Measurements from ENCODE around the gene FAM50A.
"Not testable (repeated sequence)": the region's sequence is repeated elsewhere in the genome, so short reads cannot be mapped to it uniquely, and the experiment has no call there.

The FAM50A gene

DNA sequence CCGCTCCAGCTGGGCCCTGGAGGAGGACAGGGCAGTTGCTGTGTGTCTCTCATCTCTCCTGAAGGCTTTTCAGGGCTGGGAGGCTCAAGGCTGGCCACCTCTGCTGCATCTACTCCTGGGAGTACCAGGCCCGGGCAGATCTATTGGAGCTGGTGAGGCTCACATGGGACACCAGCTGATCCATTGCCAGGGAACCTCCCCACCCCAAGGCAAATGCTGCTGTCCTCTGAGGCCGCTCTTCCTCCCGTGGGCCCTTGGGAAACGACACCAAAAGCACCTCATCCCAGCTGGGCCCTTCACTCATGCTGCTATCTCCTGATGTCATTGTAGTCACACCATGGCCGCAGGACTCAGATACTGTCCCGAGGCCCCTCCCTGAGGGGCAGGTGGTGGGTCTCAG lies 38.8 kb downstream of the FAM50A start:
- no peak for DNase-seq (ENCODE audit: low read depth in 2 of 2)

- DNase-seq (ENCODE audit: low read depth in 2 of 2): no peak
These were observed 39.4 kb downstream of the FAM50A start for GRCh38 chrX:154483325-154483724.

- DNase-seq (ENCODE audit: low read depth in 2 of 2): no peak
These were observed 40.6 kb downstream of the FAM50A start for GRCh38 chrX:154484255-154485149.

DNA sequence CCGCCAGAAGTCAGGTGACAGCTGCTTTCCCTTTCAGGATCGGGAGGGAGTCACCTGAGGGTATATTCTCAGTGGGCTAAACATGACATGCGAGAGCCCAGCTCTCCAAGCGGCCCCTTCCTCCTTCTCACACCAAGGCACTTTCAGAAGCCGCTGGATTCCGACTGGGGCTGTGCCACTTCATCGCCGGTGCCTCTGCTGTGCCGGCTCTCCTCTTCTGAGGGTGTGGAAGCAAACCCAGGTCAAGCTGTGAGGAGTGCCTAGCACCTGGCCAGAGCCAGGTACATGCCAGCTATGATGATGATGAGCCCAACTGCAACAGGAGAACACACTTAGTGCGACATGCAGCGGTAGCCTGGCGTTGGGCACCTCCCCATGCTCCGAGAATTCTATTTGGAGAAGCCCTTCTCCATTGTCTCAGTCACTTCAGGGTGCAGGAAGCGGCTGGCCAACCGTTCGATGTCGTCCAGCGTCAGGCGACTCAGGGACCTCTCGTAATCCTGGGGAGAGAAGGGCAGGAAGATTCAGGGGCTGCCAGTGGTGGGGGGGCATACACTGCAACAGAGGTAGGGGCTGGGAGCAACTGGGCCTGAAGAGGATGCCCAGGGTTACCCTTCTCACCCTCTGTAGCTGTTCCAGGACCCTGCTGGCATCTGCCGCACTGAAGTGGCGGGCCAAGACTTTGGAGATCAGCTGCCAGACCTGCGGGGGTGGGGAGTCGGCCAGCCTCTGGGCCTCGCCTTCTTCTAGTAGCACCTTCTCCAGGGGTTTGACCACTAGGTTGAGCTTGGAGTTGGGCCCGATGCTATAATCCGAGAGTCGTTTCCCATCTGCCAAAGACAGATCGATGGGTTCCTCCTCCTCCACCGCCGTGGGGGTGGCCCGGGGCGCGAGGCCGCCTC lies 41.5 kb downstream of the FAM50A start:
- DNase-seq (ENCODE audit: low read depth in 2 of 2): no peak

DNA sequence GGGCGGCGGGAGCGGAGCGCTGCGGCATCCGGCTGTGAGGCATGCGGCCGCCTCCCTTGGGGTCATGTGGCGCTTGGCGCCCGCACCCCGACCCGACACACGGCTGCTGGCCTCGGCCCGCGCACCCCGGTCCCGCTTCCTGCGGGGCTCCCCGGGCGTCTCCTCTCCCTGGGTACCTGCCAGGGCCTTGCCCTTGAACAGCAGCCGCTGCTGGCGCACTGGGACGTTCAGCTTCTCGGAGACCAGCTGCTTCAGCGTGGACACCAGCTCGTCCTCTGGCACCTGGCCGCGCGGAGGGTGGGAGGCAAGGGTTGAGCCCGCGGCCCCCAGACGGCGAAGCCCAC lies 42.1 kb downstream of the FAM50A start:
- DNase-seq (ENCODE audit: low read depth in 2 of 2): no peak

DNA sequence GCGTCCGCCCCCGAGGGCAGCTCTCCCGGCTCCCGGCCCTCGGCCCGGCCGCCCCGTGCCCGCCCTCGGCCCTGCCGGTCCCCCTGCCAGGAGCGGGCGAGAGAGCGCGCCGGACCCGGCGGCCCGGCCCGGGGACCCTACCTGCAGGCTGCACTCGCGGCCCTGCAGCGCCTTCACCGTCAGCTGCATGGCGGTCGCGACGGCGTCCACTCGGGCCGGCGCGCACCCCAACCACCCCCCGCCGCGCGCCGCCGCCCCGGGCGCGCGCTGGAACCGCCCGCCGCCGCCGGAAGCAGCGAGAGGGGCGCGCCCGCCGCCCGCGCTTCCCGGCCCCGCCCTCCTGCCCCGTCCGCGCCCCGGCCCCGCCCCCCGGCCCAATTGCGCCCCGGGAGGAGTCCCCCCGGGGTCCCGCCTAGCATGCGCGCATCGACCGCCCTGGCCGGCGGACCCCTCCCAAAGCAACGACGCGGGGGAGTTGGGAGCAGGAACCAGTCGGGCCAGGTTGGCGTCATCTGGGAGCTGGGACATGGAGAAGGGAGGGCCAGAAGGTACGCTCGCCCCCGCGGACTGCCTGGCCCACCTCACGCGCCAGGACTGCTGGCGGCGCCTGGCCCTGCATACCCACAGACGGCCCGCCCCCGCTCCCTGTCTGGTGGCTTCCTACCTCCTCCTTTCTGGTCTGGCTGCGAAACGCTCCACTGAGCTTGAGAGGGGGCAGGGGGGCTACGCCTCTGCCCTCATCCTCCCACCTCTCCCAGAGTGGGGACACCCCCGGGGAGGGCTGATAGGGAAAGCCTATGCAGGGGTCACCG lies 42.7 kb downstream of the FAM50A start, which contains the start of gene UBL4A:
Gene UBL4A, minus strand, starts transcription at position 220 of the 812 bp plus-strand sequence. Its CDS starts 31 bp downstream, at position 189.
- DNase-seq (ENCODE audit: low read depth in 2 of 2): peak; percentile 29 to 39

GRCh38 chrX:154487518-154488290 lies 43.8 kb downstream of the FAM50A start:
- no peak for DNase-seq (ENCODE audit: low read depth in 2 of 2)

DNA sequence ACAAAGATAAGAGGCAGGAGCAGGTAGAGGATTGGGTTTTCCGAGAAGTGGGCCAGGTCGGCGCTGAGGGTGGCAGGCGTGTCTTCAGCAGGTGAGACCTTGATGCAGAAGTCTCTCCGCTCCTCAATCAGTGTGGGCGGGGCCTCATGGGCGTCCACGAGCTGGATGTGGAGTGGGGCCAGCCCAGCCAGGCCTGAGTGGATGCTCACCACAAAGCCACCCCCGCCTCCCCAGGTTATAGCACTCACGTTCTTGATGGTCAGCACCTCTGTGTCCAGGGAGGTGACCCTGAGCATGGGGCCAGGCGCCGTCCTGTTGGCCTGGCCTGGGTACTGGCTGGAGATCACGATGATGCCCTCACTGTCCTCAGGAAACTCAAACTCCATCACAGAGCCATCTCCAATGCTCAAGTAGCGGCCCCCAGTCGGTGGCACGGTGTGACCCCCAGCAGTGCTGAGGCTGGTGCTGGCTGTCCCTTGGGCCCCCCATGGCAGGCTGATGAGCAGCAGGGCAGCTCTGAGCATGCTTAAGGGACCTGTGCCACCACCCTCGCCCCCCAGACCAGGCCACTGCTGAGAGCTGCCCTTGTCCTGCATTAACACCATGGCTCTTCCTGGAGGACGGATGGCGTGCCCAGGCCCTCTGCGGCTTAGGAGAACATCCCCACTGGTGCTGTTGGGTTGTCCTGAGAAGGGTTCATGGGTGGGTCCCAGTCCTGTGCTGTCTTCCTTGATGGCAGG lies 44.6 kb downstream of the FAM50A start:
- no peak for DNase-seq (ENCODE audit: low read depth in 2 of 2)

GRCh38 chrX:154489182-154489581 lies 45.2 kb downstream of the FAM50A start:
- no peak for DNase-seq (ENCODE audit: low read depth in 2 of 2)

GRCh38 chrX:154490021-154490413 lies 46.1 kb downstream of the FAM50A start:
- DNase-seq (ENCODE audit: low read depth in 2 of 2): peak in 1 of 2 donors; percentile 18

DNA sequence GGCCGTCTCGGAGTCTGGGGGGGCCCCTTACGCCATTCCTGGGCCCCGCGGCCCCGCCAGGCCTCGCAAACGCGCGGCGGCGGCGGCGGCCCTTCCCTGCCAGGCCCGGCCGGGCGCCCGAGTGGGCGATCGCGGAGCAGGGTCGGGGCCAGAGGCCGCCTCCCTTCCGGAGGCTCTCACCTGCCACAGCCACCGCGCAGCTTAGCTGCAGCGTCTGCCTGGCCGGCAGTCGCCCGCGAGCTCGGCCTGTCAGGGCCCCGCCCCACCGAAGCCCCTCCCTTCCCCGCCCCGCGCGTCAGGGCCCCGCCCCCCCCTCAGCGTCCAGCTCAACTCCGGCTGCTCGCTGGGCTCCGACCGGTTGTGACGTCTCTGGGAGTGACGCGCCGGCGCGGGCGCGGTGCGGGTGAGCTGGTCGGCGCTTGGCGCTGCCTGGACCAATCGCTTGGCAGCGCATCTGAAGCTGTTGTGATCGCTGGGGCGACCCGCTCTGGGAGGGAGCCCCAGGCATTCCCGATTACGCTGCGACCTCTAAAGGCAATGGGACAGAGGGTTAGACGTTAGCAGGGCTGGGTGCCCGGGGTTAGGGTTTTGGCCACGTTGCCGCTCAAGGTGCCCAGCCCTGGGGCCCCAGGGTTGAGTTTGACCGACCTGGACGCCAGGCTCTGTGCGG lies 46.6 kb downstream of the FAM50A start, which contains the start of gene SLC10A3:
Gene SLC10A3, minus strand, starts transcription at position 216 of the 670 bp plus-strand sequence. CDS start 1,689 bp downstream, outside the sequence.
- peak; percentile 81 to 87 for DNase-seq (ENCODE audit: low read depth in 2 of 2)

- DNase-seq (ENCODE audit: low read depth in 2 of 2): no peak
These were observed 50.8 kb downstream of the FAM50A start for GRCh38 chrX:154494715-154495114.

DNA sequence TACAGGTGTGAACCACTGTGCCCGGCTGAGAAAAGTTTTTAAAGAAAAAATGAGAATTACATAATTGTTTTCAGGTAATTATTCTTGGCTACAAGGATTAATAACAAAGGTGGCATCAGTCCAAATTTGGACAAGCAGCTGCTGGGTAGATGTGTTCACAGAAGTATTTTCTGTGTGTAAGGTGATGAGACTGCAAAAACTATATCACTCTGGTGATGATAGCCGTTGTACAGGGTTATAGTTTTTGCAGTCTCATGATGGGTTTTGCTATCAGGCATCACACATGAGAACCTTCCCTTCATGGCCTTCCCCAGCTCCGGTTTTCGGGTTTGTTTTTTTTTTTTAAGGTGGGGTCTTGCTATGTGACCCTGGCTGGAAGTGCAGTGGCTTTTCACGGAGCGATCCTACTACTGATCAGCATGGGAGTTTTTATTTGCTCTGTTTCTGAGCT lies 51.6 kb downstream of the FAM50A start:
- no peak for DNase-seq (ENCODE audit: low read depth in 2 of 2)

DNA sequence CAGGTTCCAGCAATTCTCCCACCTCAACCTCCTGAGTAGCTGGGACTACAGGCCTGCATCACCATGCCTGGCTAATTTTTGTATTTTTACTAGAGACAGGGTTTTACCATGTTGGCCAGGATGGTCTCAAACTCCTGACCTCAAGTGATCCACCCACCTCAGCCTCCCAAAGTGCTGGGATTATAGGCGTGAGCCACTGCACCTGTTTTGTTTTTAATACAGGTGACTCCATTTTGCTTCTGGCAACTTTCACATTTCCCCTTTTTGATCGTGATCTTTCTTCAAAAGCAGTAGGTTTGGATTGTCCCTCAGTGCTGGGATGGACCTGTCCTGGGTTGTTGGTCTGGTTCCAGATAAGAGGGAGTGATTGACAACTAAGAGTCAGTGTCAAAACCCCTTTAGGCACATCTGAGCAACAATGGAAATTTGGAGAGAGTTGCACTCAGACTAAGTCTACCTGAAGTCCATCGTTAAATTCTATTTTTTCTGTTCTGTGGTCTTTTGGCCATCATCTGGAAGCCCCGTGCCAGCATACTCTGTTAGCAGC lies 52.7 kb downstream of the FAM50A start:
- DNase-seq (ENCODE audit: low read depth in 2 of 2): not testable (repeated sequence)
